HFF-Myc (cell line): ENCODE results near the gene KIF19.

ENCODE experiments used
- DNase-seq: peaks from one replicate; pipeline ENCODE4 v3.0.0-alpha.2; 2011; ENCODE audit warnings: low read depth; ENCODE audit errors: extremely low read depth
- H3K4me3 ChIP-seq: replicated peaks from 2 replicates; pipeline ENCODE4 v1.5.1; 2011; ENCODE audit warnings: low read depth, mild to moderate bottlenecking, control low read depth, low read length
- TF ChIP-seq, protein P1 (sequence below): IDR thresholded peaks from 2 replicates; pipeline ENCODE4 v1.5.1; 2012; ENCODE audit warnings: mild to moderate bottlenecking, low read depth, low read length, control low read depth; ENCODE audit errors: missing control alignments

Gene KIF19

GRCh38 chr17:74391771-74392170 lies 65.7 kb downstream of the KIF19 start:
- DNase-seq: no peak
- TF ChIP-seq, protein P1, sequence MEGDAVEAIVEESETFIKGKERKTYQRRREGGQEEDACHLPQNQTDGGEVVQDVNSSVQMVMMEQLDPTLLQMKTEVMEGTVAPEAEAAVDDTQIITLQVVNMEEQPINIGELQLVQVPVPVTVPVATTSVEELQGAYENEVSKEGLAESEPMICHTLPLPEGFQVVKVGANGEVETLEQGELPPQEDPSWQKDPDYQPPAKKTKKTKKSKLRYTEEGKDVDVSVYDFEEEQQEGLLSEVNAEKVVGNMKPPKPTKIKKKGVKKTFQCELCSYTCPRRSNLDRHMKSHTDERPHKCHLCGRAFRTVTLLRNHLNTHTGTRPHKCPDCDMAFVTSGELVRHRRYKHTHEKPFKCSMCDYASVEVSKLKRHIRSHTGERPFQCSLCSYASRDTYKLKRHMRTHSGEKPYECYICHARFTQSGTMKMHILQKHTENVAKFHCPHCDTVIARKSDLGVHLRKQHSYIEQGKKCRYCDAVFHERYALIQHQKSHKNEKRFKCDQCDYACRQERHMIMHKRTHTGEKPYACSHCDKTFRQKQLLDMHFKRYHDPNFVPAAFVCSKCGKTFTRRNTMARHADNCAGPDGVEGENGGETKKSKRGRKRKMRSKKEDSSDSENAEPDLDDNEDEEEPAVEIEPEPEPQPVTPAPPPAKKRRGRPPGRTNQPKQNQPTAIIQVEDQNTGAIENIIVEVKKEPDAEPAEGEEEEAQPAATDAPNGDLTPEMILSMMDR: no peak
- no peak overlapping the region for H3K4me3 ChIP-seq

- no peak overlapping the region for H3K4me3 ChIP-seq
- DNase-seq: no peak
- TF ChIP-seq, protein P1: no peak
Observed at GRCh38 chr17:74392848-74393247, 66.8 kb downstream of the KIF19 start.

DNA sequence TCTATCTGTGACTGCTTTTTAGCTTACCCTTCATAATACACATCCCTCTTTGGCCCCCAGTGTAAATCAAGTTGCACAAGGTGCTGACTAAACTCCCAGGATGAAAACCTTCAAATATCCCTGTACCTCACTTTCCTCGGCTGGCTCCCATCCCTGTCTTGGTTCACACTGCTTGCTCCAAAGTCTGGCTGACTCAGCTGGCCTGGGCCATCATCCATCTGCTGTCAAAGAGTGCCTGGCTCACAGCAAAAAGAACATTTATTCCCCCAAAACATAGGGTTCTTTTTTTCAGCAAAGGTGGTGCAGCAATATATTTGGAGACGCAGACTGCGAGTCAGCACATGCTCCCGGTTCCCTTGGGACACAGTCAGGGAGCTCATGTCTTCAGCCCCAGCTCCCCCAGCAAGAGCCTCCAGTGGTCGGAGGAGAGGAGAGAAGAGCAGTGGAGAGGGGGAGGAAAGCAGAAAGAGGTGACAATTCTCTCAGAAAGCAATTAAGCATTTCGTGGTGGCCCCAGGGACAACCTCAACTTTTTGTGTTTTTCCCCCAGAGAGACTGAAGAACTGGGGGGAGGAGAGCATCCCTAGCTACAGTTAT lies 67.4 kb downstream of the KIF19 start:
- TF ChIP-seq, protein P1: no peak
- no peak for DNase-seq
- H3K4me3 ChIP-seq: no peak overlapping the region

DNA sequence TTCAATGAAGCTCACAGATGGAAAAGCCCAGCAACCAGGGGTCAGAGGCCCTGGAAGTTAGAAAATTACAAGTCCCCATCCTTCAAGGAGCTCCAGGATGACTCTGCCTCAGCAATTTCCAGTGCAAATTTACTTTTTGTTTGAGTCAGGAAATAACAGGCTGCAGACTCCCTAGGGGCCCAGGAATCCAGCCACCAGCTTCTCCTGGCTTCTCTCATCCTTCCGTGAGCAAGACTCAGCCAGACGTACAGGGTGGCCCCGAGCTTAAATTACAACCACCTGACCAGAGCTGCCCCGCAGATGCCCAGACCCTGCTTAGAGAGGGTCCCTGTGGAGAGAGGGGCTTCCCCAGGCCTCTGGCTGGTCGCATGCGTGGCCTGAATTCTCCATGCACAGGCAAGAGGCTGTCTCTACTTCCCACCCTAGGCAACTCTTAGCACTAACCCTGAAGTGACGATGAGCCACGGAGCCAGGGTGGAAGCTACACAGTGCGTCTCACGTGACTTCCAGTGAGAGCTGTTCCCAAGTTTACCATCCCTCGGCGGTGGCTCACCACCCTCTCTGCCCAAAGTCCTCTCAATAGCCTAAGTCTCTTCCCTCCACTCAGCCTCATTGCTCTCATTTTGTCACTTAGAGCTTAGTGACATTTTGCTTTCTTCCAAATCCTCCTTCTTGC lies 68.4 kb downstream of the KIF19 start:
- H3K4me3 ChIP-seq: no peak overlapping the region
- TF ChIP-seq, protein P1: no peak
- no peak for DNase-seq

DNA sequence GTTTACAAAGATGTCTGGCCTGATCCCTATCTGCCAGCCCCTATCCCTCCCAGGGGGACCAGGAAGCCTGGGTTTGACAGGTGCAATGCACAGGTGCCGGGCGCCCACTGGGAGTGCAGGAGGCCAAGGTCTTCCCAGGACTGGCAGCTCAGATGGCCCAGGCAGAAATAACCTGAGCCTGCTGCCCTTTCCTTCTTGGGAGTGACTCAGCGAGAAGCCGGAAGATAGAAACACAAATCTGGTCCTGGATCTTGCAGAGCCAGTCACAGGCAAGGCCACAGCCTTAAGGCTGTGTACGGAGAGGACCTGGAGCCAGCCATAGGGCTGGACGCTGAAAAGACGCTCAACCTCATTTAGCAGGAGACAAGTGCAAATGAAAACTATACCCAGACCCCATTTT lies 69.0 kb downstream of the KIF19 start:
- no peak for DNase-seq
- no peak overlapping the region for H3K4me3 ChIP-seq
- TF ChIP-seq, protein P1: no peak

DNA sequence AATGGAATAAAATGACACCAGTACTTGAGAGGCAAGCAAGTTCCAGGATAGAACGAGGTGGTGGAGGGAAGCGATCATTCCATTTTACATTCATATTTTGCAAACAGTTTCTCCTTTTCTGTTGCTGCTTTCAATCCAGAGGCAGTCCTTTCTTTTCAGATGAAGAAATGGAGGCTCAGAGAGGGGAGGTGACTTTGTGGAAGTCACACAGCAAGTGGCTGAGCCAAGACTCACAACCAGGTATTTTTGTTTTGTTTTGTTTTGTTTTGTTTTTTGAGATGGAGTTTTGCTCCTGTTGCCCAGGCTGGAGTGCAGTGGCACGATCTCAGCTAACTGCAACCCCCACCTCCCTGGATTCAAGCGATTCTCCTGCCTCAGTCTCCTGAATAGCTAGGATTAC lies 70.5 kb downstream of the KIF19 start:
- DNase-seq: no peak
- H3K4me3 ChIP-seq: no peak overlapping the region
- TF ChIP-seq, protein P1: no peak
